ENCODE measurements around the gene PLA2R1.
"Not testable (repeated sequence)": the region's sequence is repeated elsewhere in the genome, so short reads cannot be mapped to it uniquely, and the experiment has no call there.

The PLA2R1 gene

DNA sequence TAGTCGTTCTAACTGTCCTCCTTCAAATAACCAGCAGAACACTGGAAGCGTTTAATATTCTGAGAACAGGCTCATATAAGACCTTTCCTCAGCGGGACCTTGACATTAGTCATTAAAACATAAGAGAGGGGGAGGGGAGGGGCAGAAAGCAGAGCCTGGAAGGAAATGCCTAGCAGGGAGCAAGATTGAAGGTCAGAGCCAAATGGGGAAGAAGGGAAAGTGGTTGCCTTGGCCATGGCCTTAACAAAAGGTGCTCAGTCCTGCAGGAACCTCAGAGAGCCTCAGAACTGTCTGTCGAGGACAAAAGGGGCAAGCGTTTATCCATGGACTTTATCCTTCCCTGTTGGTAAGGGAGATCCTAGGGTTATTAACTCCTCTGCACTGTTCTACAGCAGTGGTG lies 856 bp upstream of the PLA2R1 start:
- no peak for DNase-seq

DNA sequence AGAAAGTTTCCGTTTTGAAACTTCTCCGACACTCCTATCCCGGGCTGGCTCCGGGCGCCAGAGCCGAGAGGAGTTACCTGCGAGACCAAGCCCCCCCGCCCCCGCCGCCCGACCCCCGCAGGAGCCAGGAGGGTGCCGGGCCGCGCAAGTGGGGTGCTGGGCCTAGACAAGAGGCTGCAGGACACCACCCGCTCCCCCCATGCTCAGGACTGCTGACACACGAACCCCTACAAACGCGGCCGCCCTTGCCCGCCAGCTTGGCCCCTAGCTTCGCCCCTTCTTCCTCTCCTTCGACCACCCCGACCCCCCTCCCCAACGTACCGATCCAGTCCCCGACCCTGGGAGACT lies 497 bp downstream of the PLA2R1 start:
- DNase-seq: no peak

DNA sequence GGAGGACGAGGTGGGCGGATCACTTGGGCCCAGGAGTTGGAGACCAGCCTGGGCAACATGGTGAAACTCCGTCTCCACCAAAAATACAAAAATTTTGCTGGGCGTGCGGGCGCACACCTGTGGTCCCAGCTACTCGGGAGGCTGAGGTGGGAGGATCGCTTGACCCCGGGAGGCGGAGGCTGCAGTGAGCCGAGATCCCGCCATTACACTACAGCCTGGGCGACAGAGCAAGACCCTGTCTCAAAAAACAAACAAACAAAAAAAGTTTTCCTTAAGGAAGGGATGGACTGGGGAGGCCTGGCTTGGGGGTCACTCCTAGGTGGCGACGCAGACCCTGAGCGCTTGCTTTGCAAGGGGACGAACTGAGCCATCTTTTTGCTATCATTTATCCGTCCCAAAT lies 882 bp downstream of the PLA2R1 start:
- no peak for DNase-seq

DNA sequence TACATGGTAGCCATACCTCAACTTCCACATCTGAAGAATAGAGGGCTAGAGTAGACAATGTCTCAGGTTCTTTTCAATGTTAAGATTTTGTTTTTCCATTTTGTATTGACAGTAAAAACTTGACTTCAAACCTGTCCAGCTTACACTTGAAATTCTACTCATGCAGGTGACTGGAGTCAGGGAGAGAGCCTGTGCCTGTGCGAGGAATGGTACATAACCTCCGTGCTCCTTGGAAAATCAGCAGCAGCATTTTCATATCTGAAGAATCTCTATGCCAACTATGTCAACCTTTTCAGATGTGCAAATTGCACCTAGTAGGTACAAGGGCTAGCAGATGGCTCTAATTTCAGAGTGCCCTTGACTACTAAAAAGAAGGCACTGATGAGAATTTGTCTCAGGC lies 2.1 kb downstream of the PLA2R1 start:
- no peak for DNase-seq

DNA sequence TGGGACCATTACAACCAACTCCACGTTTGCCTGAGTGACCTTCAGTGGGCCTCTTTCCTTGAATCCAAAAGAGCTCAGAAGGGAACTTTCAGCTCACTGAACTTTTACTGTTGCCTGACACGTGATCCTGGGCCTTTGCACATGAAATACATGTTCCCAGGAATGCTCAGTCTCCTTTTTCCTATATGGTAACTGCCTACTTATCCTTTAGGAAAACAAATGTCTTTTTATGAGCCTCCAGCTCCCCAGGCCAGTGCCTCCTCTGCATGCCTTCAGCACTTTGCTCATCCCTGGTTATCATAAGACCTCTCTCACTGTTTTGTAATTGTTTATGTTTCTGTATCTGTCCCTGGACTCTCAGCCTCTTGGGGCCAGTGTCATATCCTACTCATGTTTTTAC lies 5.1 kb downstream of the PLA2R1 start:
- DNase-seq: no peak

DNA sequence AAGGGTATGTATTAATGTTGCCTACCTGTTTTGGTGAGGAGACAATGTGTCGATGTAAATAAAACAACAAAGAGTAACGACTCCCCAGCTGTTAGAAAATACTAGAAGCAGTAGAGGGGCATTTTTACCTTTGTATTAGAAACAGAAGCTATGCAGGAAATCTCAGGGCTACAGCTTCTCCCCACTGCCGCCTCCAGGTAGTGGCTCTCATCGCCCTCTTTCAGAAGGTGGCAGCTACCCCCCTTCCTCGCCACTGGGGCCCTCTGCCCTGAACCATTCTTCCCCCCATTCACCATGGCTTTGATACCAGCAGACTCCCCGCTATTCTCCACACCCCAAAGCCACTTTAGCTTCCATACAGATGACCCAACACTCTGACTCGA lies 6.7 kb downstream of the PLA2R1 start:
- DNase-seq: no peak

DNA sequence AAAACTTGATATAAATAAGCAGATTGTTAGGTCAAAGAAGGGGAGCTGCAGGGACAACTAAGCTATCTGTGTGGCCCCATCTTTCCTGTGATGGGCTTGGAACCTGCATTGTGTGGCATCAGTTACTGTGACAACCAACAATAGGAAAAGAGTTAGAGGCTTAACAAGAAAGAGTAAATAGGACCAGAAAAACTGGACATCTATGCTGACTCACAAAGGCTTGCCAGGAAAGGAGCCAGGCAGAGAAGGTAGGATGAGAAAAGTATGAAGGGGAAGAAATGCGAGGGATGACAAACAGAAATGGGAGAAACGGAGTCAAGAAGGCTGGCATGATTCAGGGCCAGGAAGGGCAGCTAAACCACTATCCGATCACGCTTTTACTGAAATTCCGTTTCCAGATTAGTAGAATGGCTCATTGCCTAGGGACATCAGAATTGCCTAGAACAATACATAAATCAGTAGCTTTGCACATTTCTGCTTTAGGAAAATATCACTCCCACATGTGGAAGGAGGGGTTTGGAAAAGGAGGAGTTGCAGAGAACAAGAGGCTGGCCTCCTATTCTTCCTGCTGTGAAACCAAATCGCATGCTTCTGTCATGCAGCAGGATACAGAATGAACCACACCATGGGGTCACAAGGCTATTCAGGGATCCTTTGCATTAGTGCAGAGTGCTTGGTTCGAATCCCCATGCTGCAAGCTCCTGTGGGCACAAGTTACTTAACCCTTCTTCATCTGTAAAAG lies 7.3 kb downstream of the PLA2R1 start:
- DNase-seq: no peak

DNA sequence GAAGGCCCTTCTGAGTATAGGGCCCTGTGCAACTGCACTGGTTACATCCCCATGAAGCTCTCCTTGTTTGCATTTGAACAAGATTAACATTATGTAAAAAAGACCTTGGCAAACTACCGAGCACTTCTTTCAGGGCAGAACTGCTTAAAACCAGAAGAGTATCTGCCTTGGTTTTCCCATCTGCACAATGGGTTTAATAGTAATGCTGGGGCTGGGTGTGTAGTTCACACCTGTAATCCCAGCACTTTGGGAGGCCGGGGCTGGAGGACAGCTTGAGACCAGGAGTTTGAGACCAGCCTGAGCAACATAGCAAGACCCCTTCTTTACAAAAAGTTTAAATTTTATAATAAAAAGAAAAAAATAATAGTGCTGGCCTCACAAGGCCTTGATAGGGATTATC lies 8.5 kb downstream of the PLA2R1 start:
- no peak for DNase-seq

DNA sequence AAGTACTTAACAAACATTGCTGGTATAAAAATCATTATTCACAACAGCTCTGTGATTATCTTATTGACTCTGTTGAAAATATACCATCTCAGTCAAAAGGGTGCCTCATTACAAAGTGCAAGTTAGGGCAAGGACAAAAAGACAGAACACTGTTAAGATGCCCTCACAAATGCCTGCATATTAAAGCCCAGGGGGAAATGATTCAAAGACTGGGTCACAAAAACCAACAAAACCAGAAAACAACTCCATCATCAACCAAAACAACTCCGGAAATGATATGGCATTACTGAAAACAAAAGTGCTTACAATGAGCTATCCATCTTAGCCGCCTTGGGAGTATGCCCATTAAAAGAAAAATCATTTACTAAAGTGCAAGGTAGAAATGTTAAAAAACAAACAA lies 9.9 kb downstream of the PLA2R1 start:
- peak; percentile 62 for DNase-seq

DNA sequence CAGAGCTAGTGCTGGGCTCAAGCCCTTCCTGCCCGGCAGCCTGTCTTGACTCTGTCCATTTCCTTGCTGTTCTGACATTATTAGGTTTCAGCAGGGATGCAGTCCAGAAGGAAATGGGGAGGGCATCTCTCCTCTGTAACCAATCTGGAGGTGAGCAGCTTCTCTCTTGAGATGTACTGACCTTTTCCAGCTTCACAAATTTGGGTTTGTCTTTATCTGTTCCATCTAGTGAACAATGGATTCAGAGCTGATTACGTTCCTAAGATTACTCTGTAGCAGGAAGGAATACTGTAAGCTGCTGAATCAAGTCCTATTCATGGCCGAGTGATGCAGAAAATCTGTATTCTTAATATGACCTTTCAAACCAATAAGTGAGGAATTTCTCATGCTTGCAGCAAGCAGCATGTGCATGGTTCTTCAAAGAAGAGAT lies 11.0 kb downstream of the PLA2R1 start:
- no peak for DNase-seq

DNA sequence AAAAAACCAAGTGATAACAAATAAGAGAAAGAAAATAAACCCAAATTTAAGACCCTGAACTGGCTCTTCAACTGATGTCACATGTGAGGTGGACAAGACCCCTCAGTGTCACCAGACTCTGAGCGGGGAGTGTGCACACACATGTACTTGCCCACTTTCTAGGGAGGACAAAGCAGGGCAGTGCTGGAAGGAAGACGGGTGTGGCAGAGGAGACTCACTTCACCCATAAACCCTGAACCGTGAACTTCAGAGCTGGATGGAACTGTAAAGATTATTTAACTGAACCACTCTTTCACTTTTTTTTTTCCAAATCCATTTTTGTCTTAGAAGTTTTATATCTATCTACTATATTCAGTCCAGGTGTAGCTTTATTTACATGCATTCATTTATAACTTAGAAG lies 12.3 kb downstream of the PLA2R1 start:
- DNase-seq: no peak

DNA sequence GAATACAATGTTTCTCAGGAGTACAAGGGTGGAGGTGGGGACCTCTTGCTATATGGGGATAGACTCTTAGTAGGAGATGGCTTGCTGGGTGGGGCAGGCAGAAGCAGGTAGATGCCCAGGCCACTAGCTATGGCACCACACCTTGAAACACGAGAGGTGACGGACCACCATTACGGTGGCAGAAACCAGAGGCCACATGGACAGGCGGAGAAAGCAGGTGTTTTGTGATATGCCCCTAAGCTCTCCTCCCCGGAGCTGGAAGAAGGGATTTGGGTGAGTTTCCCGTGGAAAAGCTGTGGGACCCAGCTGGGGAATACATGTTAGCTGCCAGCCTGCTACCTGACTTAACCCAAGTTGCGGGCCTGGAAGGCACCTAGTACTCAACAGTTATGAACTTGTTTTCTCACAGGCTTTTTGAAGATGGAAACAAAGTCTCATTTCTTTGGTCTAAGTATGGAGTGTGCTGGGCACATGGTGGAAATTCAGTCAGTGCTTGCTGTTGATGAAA lies 16.7 kb downstream of the PLA2R1 start:
- DNase-seq: no peak

DNA sequence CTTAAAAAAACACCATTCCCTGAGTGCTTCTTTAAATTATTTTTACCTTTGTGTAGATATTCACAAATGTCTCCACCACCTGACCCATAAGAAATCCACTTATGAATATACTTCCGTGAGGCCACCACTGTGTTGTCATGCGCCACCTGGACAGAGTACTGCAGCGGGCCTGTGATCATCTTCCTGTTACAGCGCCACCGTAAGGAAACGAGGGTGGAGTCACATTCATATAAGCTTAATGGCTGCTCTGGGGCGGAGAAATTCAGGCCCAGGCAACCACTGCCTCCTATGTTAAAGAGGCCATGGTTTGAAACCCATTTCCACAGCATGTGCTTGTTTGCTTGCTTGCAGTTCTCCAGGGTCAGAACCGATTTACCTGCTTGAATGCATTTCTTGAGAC lies 17.7 kb downstream of the PLA2R1 start:
- no peak for DNase-seq

DNA sequence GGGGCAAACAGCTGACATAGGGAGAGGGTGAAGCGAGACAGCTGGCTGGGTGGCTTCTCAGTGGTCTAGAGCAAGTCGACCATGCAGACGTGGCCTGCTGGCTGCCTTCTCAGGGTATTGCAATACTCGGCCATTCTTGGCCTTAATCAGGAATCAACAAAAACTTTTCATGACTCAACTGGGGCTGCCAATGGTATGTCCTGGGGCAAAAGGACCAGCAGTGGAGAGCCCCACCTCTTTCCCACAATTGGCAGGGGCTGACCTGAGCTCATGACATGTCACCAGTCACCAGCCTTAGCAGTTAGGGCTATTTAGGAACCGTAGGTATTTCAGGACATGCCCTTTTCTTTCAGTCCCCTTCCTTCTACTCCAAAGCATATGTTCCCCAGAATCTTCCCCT lies 19.1 kb downstream of the PLA2R1 start:
- no peak for DNase-seq

DNA sequence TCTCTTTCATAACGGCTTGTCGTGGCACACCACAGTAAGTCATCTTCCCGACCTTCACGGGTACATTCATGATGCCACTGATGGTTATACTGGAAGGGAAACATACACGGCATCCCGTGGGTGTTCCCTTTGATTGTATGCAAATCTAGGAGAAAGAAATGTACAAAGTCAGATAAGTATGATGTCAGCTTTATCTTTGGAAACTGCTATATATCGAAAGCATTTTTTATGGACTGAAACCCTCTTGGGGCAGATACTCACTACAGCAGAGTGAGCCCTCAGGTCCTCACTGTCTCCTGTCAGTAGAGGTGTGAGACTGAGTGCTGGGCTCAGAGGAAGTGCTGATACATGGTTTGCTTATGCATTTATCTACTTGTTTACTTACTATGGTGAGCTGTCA lies 20.4 kb downstream of the PLA2R1 start:
- peak; percentile 15 for DNase-seq

DNA sequence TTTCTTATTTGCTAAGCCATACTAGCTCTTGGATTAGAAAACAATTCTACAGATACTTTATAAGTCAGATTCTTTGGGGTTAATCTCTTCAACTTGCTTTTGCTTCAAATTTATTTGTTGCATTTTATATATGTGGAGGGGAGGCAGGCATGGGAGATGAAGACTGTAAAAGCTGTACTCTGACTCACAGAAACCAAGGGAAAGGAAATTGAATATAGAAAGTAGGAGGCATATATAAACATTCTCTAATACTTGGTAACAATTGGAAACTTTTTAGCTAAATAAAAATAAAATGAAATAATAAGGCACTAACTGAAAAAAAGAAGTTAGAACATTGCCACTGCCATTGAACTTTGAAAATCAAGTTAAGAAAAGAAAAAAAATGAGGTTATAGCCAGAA lies 21.3 kb downstream of the PLA2R1 start:
- no peak for DNase-seq

DNA sequence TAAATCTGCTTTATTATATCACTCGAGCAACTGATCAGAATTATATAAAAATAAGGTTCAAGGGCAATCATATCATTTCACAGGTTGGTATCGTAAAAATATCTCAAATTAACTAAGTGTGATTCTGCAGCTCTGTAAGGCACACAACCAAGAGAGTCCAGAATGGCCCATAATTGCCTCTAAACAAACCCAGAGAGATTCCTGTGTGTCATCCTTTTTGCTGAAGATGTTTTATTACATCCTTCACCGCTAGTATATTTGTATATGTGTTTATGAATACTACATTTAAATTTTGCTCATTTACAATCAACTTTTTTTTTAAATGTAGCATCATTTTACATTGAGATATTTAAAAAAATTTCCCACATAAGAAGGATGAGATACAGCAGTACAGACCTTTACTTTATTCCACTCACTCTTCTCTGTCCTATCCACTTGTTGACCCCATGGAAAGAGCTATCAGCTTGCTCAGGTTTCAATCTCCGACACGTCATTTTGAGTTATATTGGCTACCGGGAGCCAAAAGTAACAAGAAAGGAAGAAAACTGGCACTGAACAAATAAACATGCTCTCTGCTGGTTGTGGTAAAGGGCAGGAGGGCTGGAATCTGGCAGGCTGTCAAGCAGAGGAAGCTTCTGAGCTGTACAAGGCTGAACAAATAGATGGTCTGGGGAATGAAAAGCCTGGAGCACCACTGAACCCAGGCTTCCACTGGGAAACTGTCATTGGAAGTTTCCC lies 23.1 kb downstream of the PLA2R1 start:
- DNase-seq: no peak

DNA sequence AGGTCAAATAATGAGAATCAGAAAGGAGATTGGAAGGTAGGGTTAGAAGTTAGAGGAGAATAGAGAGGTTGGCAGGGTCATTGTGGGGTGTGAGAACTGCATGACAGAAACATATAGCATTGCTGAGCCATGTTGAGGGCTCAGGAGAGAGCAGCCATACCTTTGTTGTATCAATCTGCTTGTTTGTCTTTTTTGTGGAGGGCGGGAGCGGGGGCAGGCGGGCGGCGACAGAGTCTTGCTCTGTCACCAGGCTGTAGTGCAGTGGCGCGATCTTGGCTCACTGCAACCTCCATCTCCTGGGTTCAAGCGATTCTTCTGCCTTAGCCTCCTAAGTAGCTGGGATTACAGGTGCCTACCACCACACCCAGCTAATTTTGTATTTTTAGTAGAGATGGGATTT lies 23.8 kb downstream of the PLA2R1 start:
- DNase-seq: not testable (repeated sequence)

DNA sequence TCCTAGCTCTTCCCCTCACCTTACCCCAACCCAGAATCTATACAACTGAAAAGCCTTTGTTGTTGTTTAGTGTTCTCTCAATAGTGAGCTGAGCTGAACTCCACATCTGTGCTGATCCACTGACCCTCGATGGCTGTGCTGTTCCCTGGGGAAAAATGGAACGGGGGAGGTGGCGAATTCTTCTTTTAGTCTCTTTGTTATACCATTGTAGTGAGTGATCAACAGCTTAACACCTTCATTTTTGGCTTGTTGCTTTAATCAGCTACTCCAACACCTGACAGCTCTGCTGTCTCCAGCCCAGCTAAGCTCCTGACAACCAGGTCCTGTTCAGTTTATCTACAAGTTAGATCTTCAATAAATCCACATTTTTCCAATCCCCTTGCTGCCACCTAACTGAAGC lies 25.7 kb downstream of the PLA2R1 start:
- DNase-seq: no peak

DNA sequence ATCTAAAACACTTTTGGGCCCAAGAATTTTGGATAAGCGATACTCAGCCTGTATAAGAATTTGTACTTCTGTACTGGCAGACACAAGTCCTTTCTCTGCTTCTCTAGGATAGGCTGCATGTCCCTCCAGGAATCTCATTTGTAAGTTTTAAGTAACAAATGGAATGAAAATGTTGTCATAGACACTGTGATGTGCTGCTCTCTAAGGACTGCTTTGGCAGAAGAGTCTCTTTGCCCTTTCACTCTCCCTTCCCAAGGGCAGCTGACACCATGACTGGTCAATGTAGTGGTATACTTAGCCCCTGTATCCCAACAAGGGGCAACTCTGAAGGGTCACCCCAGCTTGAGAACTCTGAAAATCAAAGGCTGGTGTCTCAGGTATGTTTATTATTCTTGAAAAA lies 27.3 kb downstream of the PLA2R1 start:
- no peak for DNase-seq

DNA sequence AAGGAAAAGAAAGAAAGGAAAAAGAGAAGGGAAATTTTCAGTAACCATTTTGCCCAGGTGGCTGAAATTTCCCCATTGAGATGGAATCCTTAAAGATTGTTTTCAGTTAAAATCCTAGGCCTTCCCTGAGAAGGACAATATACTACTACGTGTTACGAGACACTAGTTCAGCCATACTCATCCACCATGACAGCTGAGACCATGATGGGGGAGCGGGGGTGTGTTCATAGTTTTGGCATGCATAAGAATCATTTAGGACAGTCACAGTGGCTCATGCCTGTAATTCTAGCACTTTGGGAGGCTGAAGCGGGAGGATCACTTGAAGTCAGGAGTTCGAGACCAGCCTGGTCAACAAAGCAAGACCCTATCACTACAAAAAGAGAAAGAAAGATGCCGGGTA lies 28.0 kb downstream of the PLA2R1 start:
- DNase-seq: no peak

DNA sequence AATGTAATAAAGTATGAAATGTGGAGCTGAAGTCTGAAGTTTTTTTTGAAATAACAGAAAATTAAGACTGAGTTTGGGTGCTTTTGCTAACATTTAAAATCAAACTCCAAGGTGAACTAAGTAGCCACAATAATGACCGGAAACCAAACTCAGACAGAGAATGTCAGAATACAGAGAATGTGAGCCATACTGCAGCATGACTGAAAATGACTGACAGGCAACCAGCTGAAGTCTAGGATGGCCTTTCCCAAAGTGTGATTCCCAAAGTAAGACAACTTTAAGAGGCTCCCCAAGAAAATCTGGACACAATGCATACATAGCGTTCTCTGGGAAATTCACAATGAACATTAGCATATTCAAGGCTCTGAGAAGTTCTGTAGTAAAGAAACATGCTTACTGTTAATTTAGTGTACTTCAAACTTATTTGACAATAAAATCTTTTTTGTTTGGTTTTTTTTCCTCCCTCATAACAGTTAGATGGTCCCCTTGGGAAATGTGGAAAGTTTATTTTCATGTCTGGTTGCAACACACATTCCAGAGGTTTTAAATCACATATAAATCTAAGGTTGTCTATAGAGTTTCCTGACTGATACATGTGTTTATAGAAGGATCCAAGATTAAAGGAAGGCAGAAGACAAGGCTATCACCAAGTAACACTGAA lies 28.6 kb downstream of the PLA2R1 start:
- no peak for DNase-seq

DNA sequence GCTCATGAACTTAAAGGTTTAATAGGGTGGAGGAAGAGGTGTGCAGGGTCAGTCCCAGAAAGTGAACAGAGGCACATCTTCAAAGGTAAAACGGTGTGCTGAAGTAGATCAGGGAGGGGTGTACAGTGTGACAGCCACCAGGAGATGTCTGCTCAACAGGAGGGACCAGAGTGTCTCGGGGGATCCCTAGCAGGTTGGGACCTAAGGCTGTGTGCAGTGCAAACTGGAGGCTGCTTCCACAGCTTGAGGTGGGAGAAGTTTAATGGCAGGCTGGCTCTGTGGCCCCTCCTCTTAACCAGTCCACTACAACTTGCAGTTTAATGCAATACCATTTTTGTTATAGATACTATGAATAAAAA lies 33.2 kb downstream of the PLA2R1 start:
- DNase-seq: no peak

All from activated CD4-positive, alpha-beta T cell treated with anti-CD3 and anti-CD28 coated beads, Interleukin-10, Interleukin-2, amounts not matched to agents 100 ng/mL and 50 ng/mL, durations not matched to agents 16 hours and 8 hours (primary cell).